CD4-positive, alpha-beta T cell treated with Interleukin-21 for 1 hour (primary cell): ENCODE data around the gene NOTCH1.
"Not testable (repeated sequence)": the region's sequence is repeated elsewhere in the genome, so short reads cannot be mapped to it uniquely, and the experiment has no call there.

Experiments
- DNase-seq: peaks from one replicate; pipeline ENCODE4 v3.0.0-alpha.2; 2020

Gene NOTCH1

GRCh38 chr9:136564379-136564988, 18.6 kb upstream of the NOTCH1 start:
- no peak for DNase-seq

GRCh38 chr9:136563646-136564325, 17.9 kb upstream of the NOTCH1 start:
- DNase-seq: no peak

GRCh38 chr9:136562746-136563495, 17.1 kb upstream of the NOTCH1 start:
- DNase-seq: no peak

GRCh38 chr9:136561779-136562178, 15.9 kb upstream of the NOTCH1 start:
- no peak for DNase-seq

- DNase-seq: no peak
These were observed 14.7 kb upstream of the NOTCH1 start for GRCh38 chr9:136560586-136560985.

- DNase-seq: not testable (repeated sequence)
These were observed 13.5 kb upstream of the NOTCH1 start for GRCh38 chr9:136559371-136559770.

- DNase-seq: not testable (repeated sequence)
These were observed 13.0 kb upstream of the NOTCH1 start for GRCh38 chr9:136558846-136559245.

GRCh38 chr9:136558373-136558772, 12.5 kb upstream of the NOTCH1 start:
- no peak for DNase-seq

- no peak for DNase-seq
These were observed 11.2 kb upstream of the NOTCH1 start for GRCh38 chr9:136557036-136557435.

GRCh38 chr9:136556166-136556565, 10.3 kb upstream of the NOTCH1 start:
- DNase-seq: no peak

GRCh38 chr9:136554870-136555269, 9.0 kb upstream of the NOTCH1 start:
- DNase-seq: no peak

- DNase-seq: no peak
These were observed 7.7 kb upstream of the NOTCH1 start for GRCh38 chr9:136553581-136553980.

- DNase-seq: no peak
These were observed 6.4 kb upstream of the NOTCH1 start for GRCh38 chr9:136552117-136552703.

GRCh38 chr9:136551401-136552116, 5.7 kb upstream of the NOTCH1 start:
- no peak for DNase-seq

GRCh38 chr9:136550439-136551289, 4.8 kb upstream of the NOTCH1 start:
- no peak for DNase-seq

- no peak for DNase-seq
These were observed 3.4 kb upstream of the NOTCH1 start for GRCh38 chr9:136549010-136549980.

GRCh38 chr9:136547508-136548215, 1.8 kb upstream of the NOTCH1 start:
- no peak for DNase-seq

GRCh38 chr9:136546697-136547501, 1.1 kb upstream of the NOTCH1 start:
- peak; percentile 63 for DNase-seq

- no peak for DNase-seq
These were observed 220 bp downstream of the NOTCH1 start for GRCh38 chr9:136545692-136545964.
